GM21447 (cell line): ENCODE measurements around the gene HSPA1L.

ENCODE experiments used
- ATAC-seq: cut with Tn5 transposase; IDR thresholded peaks from one replicate; pipeline ENCODE4 v1.9.1; 2021; ENCODE audit not compliant: unreplicated experiment

The HSPA1L gene

GRCh38 chr6:31767096-31767645 lies 47.9 kb downstream of the HSPA1L start:
- no peak for ATAC-seq

- ATAC-seq = no peak
Measured at GRCh38 chr6:31765910-31766794, 48.9 kb downstream of the HSPA1L start.

- ATAC-seq = no peak
Measured at GRCh38 chr6:31765559-31765909, 49.5 kb downstream of the HSPA1L start.

GRCh38 chr6:31764198-31764597 lies 50.9 kb downstream of the HSPA1L start:
- ATAC-seq = no peak

- no peak for ATAC-seq
Measured at GRCh38 chr6:31763619-31763940, 51.5 kb downstream of the HSPA1L start.

GRCh38 chr6:31762878-31763618 lies 52.0 kb downstream of the HSPA1L start:
- ATAC-seq = no peak

GRCh38 chr6:31762356-31762755 lies 52.7 kb downstream of the HSPA1L start, which contains the start of gene SAPCD1:
SAPCD1 (plus strand) TSS chr6:31762656; CDS start chr6:31763055, 399 bp downstream.
- ATAC-seq = no peak

GRCh38 chr6:31761343-31761742 lies 53.7 kb downstream of the HSPA1L start:
- ATAC-seq = no peak

GRCh38 chr6:31760790-31761189 lies 54.3 kb downstream of the HSPA1L start:
- no peak for ATAC-seq
